Measurements from ENCODE around the gene PLEKHG2. TPM values are rescaled to one million over a fixed set of nuclear protein-coding genes. Genes with fewer than 3 reads are reported as not detected.
"Not testable (repeated sequence)": the region's sequence is repeated elsewhere in the genome, so short reads cannot be mapped to it uniquely, and the experiment has no call there.

Gene PLEKHG2
- polyA plus RNA-seq, 1 experiment = 20.6 TPM

- no peak for TF ChIP-seq CTCF (IDR thresholded peaks at IDR 0.05; ENCODE audit: insufficient read depth, low read depth, low read length)
- Histone ChIP-seq H3K27me3 (ENCODE audit: control insufficient read depth, insufficient read depth, low read length) (no peaks in the 10 kb centered on the region), H3K4me3 (ENCODE audit: low read depth, low read length) (peak within 1 kb of the TSS; percentile 90), H3K36me3 (ENCODE audit: control insufficient read depth, insufficient read depth, low read length) (peaks cover 1% of the 10 kb centered on the region; the same call in 1 of the 2 replicates)
- POLR2A ChIA-PET = interaction anchor here (1.5 kb wide), 1 partner anchor 10 kb away, joined by 8 read pairs; the partner anchor contains the start of gene RPS16
- CTCF ChIA-PET = interaction anchor here (0.7 to 2.3 kb wide), 6 partner anchors 9 to 87 kb away, joined by 3 to 11 read pairs (median 4); partner anchors contain the start of gene EID2B
- peak; percentile 83 for DNase-seq (ENCODE audit: low read depth)
Observed at GRCh38 chr19:39445196-39446111, 33.0 kb downstream of the PLEKHG2 start, which contains the start of gene SUPT5H. Gene SUPT5H, plus strand, starts transcription at chr19:39445582. Its CDS starts 309 bp downstream, at chr19:39445891.

DNA sequence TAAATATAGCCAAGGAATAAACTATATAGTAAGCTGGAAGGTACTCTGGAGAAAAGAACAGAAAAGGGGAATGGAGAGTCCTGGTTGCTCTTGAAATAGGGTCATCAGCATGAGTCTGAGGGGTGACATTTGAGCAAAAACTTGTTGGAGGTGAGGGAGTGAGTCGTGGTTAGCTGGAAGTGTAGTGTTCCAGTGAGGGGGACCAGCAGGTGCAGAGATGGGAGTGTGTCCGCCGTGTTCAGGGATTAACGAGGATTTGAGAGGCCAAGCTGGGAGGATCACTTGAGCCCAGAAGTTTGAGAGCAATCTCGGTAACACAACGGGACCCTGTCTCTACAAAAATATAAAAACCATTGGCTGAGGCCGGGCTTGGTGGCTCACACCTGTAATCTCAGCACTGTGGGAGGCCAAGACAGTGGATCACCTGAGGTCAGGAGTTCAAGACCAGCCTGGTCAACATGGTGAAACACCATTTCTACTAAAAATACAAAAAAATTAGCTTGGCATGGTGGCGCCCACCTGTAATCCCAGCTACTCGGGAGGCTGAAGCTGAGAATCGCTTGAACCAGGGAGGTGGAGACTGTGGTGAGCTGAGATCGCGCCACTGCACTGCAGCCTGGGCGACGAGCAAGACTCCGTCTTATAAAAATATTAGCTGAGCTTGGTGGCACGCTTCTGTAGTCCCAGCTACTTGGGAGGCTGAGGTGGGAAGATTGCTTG is 34.1 kb downstream of the PLEKHG2 start:
- no peak for DNase-seq (ENCODE audit: low read depth)

DNA sequence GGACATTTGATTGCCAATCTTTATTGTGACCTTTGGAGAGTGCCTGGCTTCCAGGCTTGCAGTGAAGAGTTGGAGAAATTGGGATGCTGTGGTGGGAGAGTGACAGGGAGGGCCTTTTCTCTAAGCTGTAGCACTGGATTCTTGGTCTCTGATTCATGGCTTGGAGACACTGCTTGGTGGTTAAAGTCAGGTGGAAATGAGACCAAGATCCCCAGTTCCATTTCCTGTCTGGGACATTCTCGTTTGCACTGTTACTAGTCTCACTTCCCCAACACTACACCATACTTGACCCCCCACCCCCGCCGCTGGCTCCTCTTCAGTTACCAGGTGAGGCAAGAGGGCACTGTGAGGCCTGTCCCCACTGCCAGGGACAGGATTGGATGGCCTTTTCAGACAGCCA is 35.8 kb downstream of the PLEKHG2 start:
- TF ChIP-seq CTCF (IDR thresholded peaks at IDR 0.05; ENCODE audit: insufficient read depth, low read depth, low read length) = no peak
- no peak for DNase-seq (ENCODE audit: low read depth)
- Histone ChIP-seq H3K36me3 (ENCODE audit: control insufficient read depth, insufficient read depth, low read length) (peaks cover 6% of the 10 kb centered on the region), H3K4me3 (ENCODE audit: low read depth, low read length) (no peak overlapping the region), H3K27me3 (ENCODE audit: control insufficient read depth, insufficient read depth, low read length) (no peaks in the 10 kb centered on the region)
- CTCF ChIA-PET = interaction anchor here (0.7 to 1.3 kb wide), 4 partner anchors 10 to 44 kb away, joined by 3 to 5 read pairs (median 3); no protein-coding TSS in a partner anchor
- POLR2A ChIA-PET = interaction anchor here (0.7 to 1.9 kb wide), 2 partner anchors 12 to 24 kb away, joined by 3 to 13 read pairs; partner anchors contain the start of gene RPS16

More for the DNA sequence above, 34.1 kb downstream of the PLEKHG2 start:
- H3K4me3 ChIP-seq (ENCODE audit: low read depth, low read length) = peak overlapping the region; percentile 90
- no peaks in the 10 kb centered on the region for H3K27me3 ChIP-seq (ENCODE audit: control insufficient read depth, insufficient read depth, low read length)
- CTCF ChIA-PET = interaction anchor here (1.0 to 2.3 kb wide), 4 partner anchors 28 to 86 kb away, joined by 3 to 11 read pairs (median 4); partner anchors contain the start of gene EID2B
- POLR2A ChIA-PET = interaction anchor here (1.5 to 1.9 kb wide), 2 partner anchors 11 kb away, joined by 8 to 13 read pairs; partner anchors contain the start of gene RPS16
- no peak for TF ChIP-seq CTCF (IDR thresholded peaks at IDR 0.05; ENCODE audit: insufficient read depth, low read depth, low read length)
- H3K36me3 ChIP-seq (ENCODE audit: control insufficient read depth, insufficient read depth, low read length) = peaks cover 1% of the 10 kb centered on the region; the same call in 1 of the 2 replicates

DNA sequence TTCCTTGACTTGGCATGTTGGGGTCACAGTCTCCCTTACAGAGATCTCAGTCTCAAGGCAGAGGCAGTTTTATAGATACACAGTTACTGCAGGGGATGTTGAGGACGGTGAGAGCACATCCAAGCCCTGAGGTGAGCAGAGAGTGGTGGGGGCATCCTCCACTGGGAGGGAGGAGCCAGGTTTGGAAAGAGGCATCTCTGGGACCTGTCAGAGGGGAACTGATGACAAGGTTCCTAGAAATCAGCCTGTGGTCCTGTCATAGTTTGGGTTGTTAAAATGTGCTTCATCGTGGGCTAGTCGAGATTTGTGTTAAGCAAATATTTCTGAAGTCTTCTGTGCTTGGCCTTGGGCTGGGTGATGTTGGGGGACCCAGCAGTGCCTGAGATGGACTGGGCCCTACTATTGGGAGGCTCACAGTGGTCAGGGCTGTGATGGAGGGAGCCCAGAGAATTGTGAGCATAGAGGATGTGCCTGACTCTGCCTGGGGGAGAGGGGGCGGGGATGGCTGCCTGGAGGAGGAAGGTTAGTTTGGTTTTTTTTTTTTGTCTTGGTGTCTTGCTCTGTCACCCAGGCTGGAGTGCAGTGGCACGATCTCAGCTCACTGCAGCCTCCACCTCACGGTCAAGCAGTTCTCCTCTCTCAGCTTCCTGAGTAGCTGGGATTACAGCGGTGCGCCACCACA is 36.8 kb downstream of the PLEKHG2 start:
- TF ChIP-seq CTCF (IDR thresholded peaks at IDR 0.05; ENCODE audit: insufficient read depth, low read depth, low read length) = no peak
- CTCF ChIA-PET = interaction anchor here (1.3 to 2.0 kb wide), 2 partner anchors 25 kb away, joined by 5 to 9 read pairs; no protein-coding TSS in a partner anchor
- H3K4me3 ChIP-seq (ENCODE audit: low read depth, low read length) = no peak overlapping the region
- H3K27me3 ChIP-seq (ENCODE audit: control insufficient read depth, insufficient read depth, low read length) = no peaks in the 10 kb centered on the region
- POLR2A ChIA-PET = interaction anchor here (0.7 kb wide), 1 partner anchor 15 kb away, joined by 7 read pairs; no protein-coding TSS in a partner anchor
- peaks cover 8% of the 10 kb centered on the region for H3K36me3 ChIP-seq (ENCODE audit: control insufficient read depth, insufficient read depth, low read length)
- no peak for DNase-seq (ENCODE audit: low read depth)

DNA sequence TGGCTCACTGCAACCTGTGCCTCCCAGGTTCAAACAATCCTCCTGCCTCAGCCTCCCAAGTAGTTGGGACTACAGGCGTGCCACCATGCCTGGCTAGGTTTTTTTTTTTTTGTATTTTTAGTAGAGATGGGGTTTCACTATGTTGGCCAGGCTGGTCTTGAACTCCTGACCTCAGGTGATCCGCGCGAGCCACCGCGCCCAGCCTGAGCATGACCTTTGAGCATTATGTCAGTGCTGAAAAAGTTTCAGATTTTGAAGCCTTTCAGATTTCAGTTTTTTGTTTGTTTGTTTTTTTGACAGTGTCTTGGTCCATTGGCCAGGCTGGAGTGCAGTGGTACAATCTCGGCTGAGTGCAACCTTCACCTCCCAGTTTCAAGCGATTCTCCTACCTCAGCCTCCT is 38.8 kb downstream of the PLEKHG2 start:
- H3K27me3 ChIP-seq (ENCODE audit: control insufficient read depth, insufficient read depth, low read length); H3K4me3 ChIP-seq (ENCODE audit: low read depth, low read length); POLR2A ChIA-PET; CTCF ChIA-PET; DNase-seq (ENCODE audit: low read depth); H3K36me3 ChIP-seq (ENCODE audit: control insufficient read depth, insufficient read depth, low read length): not testable (repeated sequence)
